SU-DHL-6 (cell line): Measurements from ENCODE around the gene F2R.

ENCODE experiments used
- EZH2phosphoT487 ChIP-seq: fragments of 200-600 bp; sonication (generic), shearing (Covaris generic); conservative IDR thresholded peaks from 2 replicates; pipeline ENCODE4 v1.6.1; 2018; ENCODE audit warnings: mild to moderate bottlenecking, antibody characterized with exemption, low read length, moderate library complexity, mixed read lengths
- TF ChIP-seq, protein P1 (sequence below): fragments of 200-600 bp; sonication (generic); IDR thresholded peaks from one replicate; pipeline ENCODE4 v1.5.1; 2017; ENCODE audit warnings: antibody characterized with exemption, mild to moderate bottlenecking, low read length, moderate library complexity; ENCODE audit not compliant: insufficient read depth, poor library complexity, severe bottlenecking

DNA sequence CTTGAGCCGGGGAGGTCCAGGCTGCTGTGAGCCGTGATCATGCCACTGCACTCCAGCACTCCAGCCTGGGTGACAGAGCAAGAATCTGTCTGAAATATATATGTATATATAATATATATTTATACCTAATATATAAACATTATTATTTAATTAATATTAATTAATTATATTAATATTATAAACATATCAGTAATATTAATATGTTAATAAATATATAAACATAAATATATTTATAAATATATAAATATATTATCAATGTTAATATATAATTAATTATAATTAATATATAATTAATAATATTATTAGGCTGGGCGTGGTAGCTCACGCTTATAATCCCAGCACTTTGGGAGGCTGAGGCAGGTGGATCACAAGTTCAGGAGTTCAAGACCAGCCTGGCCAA is 41.1 kb downstream of the F2R start:
- TF ChIP-seq, protein P1, sequence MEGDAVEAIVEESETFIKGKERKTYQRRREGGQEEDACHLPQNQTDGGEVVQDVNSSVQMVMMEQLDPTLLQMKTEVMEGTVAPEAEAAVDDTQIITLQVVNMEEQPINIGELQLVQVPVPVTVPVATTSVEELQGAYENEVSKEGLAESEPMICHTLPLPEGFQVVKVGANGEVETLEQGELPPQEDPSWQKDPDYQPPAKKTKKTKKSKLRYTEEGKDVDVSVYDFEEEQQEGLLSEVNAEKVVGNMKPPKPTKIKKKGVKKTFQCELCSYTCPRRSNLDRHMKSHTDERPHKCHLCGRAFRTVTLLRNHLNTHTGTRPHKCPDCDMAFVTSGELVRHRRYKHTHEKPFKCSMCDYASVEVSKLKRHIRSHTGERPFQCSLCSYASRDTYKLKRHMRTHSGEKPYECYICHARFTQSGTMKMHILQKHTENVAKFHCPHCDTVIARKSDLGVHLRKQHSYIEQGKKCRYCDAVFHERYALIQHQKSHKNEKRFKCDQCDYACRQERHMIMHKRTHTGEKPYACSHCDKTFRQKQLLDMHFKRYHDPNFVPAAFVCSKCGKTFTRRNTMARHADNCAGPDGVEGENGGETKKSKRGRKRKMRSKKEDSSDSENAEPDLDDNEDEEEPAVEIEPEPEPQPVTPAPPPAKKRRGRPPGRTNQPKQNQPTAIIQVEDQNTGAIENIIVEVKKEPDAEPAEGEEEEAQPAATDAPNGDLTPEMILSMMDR: no peak
- no peak for TF ChIP-seq EZH2phosphoT487
